HCT116 (cell line): ENCODE data around the gene ORC4.

Source experiments
- POLR2A ChIP-seq: IDR thresholded peaks from 2 replicates; pipeline ENCODE4 v1.7.0; 2011; ENCODE audit warnings: borderline replicate concordance; ENCODE audit not compliant: insufficient read depth, insufficient read length; ENCODE audit errors: extremely low read depth
- POLR2AphosphoS5 ChIP-seq: IDR thresholded peaks from 2 replicates; pipeline ENCODE4 v1.6.1; 2011; ENCODE audit warnings: mild to moderate bottlenecking, low read depth, low read length, moderate library complexity
- RAD21 ChIP-seq: IDR thresholded peaks from 2 replicates; pipeline ENCODE4 v1.6.1; 2012; ENCODE audit warnings: low read depth, mild to moderate bottlenecking
- TF ChIP-seq, protein P1 (sequence below), 3 experiments: fragments of 200-600 bp in 1 of 3; sonication (generic) in 1 of 3; IDR thresholded peaks in 2 of 3; conservative IDR thresholded peaks in 1 of 3; 2 replicates each; pipeline ENCODE4 v1.5.1; 2012 to 2017; ENCODE audit warnings: low read depth in 2 of 3, low read length in 2 of 3, antibody characterized with exemption in 1 of 3, borderline replicate concordance in 1 of 3, control low read depth in 1 of 3, mild to moderate bottlenecking in 1 of 3, mixed read lengths in 1 of 3, mixed run types in 1 of 3, moderate library complexity in 1 of 3; ENCODE audit not compliant: insufficient read depth in 1 of 3

DNA sequence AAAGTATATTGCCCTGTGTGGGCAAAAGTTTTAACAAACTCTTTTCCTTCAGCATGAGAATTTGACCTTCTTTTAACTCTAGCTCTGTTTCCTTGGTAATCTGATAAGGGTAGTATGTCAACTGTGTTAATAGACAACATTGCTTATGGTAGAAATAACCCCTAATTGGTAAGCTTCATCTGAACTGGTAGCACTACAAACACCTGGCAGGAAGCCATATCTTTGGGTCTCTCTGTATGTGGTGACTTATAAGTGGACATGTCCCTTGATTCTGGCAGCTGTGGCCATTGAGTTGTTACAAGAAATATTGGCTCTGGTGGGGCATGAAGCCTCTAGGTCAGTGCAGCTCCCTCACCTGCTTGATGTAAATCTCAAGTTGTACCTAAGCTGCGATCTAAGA lies 47.3 kb upstream of the ORC4 start:
- TF ChIP-seq, protein P1, sequence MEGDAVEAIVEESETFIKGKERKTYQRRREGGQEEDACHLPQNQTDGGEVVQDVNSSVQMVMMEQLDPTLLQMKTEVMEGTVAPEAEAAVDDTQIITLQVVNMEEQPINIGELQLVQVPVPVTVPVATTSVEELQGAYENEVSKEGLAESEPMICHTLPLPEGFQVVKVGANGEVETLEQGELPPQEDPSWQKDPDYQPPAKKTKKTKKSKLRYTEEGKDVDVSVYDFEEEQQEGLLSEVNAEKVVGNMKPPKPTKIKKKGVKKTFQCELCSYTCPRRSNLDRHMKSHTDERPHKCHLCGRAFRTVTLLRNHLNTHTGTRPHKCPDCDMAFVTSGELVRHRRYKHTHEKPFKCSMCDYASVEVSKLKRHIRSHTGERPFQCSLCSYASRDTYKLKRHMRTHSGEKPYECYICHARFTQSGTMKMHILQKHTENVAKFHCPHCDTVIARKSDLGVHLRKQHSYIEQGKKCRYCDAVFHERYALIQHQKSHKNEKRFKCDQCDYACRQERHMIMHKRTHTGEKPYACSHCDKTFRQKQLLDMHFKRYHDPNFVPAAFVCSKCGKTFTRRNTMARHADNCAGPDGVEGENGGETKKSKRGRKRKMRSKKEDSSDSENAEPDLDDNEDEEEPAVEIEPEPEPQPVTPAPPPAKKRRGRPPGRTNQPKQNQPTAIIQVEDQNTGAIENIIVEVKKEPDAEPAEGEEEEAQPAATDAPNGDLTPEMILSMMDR (IDR thresholded peaks at IDR 0.05 in 2 of 3, conservative IDR thresholded peaks at IDR 0.05 in 1 of 3; ENCODE audit: borderline replicate concordance in 1 of 3, insufficient read depth in 1 of 3, low read depth in 2 of 3, low read length in 2 of 3) = no peak
- TF ChIP-seq POLR2A = no peak
- TF ChIP-seq RAD21 = no peak
- TF ChIP-seq POLR2AphosphoS5 = no peak
